Fibroblast of lung (primary cell): Measurements from ENCODE around the gene PHF21A.

ENCODE experiments used
- EZH2 ChIP-seq: IDR thresholded peaks from 2 replicates; pipeline ENCODE4 v1.5.1; 2012; ENCODE audit warnings: low read length, control low read depth, mild to moderate bottlenecking; ENCODE audit errors: missing control alignments
- TF ChIP-seq, protein P1 (sequence below), 2 donors: IDR thresholded peaks in 1 of 2; conservative IDR thresholded peaks in 1 of 2; 1 replicate in 1 of 2; 2 replicates in 1 of 2; pipeline ENCODE4 v1.5.1; 2011 to 2012; ENCODE audit warnings: low read length in 2 of 2, control low read depth in 1 of 2, inconsistent platforms in 1 of 2, low read depth in 1 of 2, mild to moderate bottlenecking in 1 of 2

DNA sequence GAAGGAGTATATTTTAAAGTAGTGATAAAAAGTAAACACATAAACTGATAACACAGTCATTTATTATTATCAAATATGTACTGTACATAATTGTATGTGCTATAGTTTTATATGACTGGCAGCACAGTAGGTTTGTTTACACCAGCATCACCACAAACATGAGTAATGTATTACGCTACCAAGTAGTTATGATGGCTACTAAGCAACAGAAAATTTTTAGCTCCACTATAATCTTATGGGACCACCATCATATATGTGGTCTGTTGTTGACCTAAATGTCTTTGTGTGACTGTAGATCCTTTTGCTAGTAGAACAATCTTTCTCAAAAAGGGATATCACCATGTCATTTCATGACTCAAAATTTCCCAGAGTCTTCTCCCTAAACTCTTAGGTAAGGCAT, 105.3 kb downstream of the PHF21A start:
- TF ChIP-seq EZH2, result no peak
- TF ChIP-seq, protein P1, sequence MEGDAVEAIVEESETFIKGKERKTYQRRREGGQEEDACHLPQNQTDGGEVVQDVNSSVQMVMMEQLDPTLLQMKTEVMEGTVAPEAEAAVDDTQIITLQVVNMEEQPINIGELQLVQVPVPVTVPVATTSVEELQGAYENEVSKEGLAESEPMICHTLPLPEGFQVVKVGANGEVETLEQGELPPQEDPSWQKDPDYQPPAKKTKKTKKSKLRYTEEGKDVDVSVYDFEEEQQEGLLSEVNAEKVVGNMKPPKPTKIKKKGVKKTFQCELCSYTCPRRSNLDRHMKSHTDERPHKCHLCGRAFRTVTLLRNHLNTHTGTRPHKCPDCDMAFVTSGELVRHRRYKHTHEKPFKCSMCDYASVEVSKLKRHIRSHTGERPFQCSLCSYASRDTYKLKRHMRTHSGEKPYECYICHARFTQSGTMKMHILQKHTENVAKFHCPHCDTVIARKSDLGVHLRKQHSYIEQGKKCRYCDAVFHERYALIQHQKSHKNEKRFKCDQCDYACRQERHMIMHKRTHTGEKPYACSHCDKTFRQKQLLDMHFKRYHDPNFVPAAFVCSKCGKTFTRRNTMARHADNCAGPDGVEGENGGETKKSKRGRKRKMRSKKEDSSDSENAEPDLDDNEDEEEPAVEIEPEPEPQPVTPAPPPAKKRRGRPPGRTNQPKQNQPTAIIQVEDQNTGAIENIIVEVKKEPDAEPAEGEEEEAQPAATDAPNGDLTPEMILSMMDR (conservative IDR thresholded peaks at IDR 0.05 in 1 of 2, IDR thresholded peaks at IDR 0.05 in 1 of 2; ENCODE audit: low read depth in 1 of 2, low read length in 2 of 2), result no peak
